Neutrophil (primary cell): ENCODE data around the gene TRIL.

Experiments used
- H3K27ac ChIP-seq: fragments of 200-600 bp; sonication (generic); 2 replicates; pipeline ENCODE4 v1.5.1; 2016; ENCODE audit warnings: mild to moderate bottlenecking, moderate library complexity
- H3K27me3 ChIP-seq: fragments of 200-600 bp; sonication (generic); 2 replicates; pipeline ENCODE4 v1.6.0; 2016; ENCODE audit warnings: mild to moderate bottlenecking
- H3K36me3 ChIP-seq: fragments of 200-600 bp; sonication (generic); 2 replicates; pipeline ENCODE4 v1.5.1; 2017
- H3K4me1 ChIP-seq, 2 experiments: fragments of 200-600 bp in 1 of 2; sonication (generic) in 1 of 2; 1 replicate in 1 of 2; 2 replicates in 1 of 2; pipeline versions ENCODE4 v1.5.1 to v1.6.1; 2013 to 2016; ENCODE audit warnings: low read depth in 1 of 2, low read length in 1 of 2, mild to moderate bottlenecking in 1 of 2, moderate library complexity in 1 of 2; ENCODE audit not compliant: control insufficient read depth in 1 of 2, insufficient read depth in 1 of 2
- H3K4me3 ChIP-seq, 2 experiments: fragments of 200-600 bp in 1 of 2; sonication (generic) in 1 of 2; 1 replicate in 1 of 2; 2 replicates in 1 of 2; pipeline ENCODE4 v1.5.1; 2013 to 2016; ENCODE audit warnings: low read depth in 1 of 2, low read length in 1 of 2, mild to moderate bottlenecking in 1 of 2, moderate library complexity in 1 of 2
- H3K9me3 ChIP-seq: fragments of 200-600 bp; sonication (generic); 2 replicates; pipeline ENCODE4 v1.5.1; 2016
- CTCF ChIP-seq: fragments of 200-600 bp; sonication (generic); IDR thresholded peaks from 2 replicates; pipeline ENCODE4 v1.5.1; 2016; ENCODE audit warnings: antibody characterized with exemption

The TRIL gene

GRCh38 chr7:28903730-28904577 lies 54.2 kb downstream of the TRIL start:
- no peak overlapping the region for H3K27ac ChIP-seq
- no peaks in the 10 kb centered on the region for H3K9me3 ChIP-seq
- peaks cover 11% of the 10 kb centered on the region for H3K27me3 ChIP-seq
- no peaks in the 10 kb centered on the region for H3K36me3 ChIP-seq
- H3K4me1 ChIP-seq: no peaks in the 10 kb centered on the region
- no peak overlapping the region for H3K4me3 ChIP-seq
- TF ChIP-seq CTCF: no peak
